GM23248 (cell line): ENCODE results near the gene FSIP1. TPM values are rescaled to one million over a fixed set of nuclear protein-coding genes. Genes with fewer than 3 reads are reported as not detected.
A peak's percentile ranks its signal among the peaks of the same experiment; 100 is the strongest.

ENCODE experiments used
- DNase-seq: peaks from one replicate; pipeline ENCODE4 v3.0.0-alpha.2; 2015
- H2AFZ ChIP-seq: fragments of 200-600 bp; sonication (generic); 2 replicates; pipeline ENCODE4 v1.6.1; 2016; ENCODE audit warnings: antibody characterized with exemption
- H3F3A ChIP-seq: fragments of 200-600 bp; sonication (generic); 2 replicates; pipeline ENCODE4 v1.6.1; 2016; ENCODE audit warnings: mild to moderate bottlenecking, antibody characterized with exemption, mixed run types; ENCODE audit not compliant: insufficient read depth
- H3K27ac ChIP-seq: fragments of 200-600 bp; sonication (generic); 2 replicates; pipeline ENCODE4 v1.5.1; 2016; ENCODE audit warnings: mild to moderate bottlenecking
- H3K27me3 ChIP-seq: fragments of 200-600 bp; sonication (generic); replicated peaks from 2 replicates; pipeline ENCODE4 v1.6.1; 2016; ENCODE audit warnings: mild to moderate bottlenecking; ENCODE audit not compliant: insufficient read depth
- H3K36me3 ChIP-seq: fragments of 200-600 bp; sonication (generic); 2 replicates; pipeline ENCODE4 v1.6.1; 2016; ENCODE audit warnings: low read depth, mild to moderate bottlenecking
- H3K4me1 ChIP-seq: fragments of 200-600 bp; sonication (generic); 2 replicates; pipeline ENCODE4 v1.6.1; 2016; ENCODE audit warnings: mild to moderate bottlenecking; ENCODE audit not compliant: insufficient read depth
- H3K4me2 ChIP-seq: fragments of 200-600 bp; sonication (generic); one replicate; pipeline ENCODE4 v1.6.1; 2016; ENCODE audit warnings: mild to moderate bottlenecking; ENCODE audit not compliant: unreplicated experiment
- H3K4me3 ChIP-seq: fragments of 200-600 bp; sonication (generic); 2 replicates; pipeline ENCODE4 v1.5.1; 2016; ENCODE audit warnings: mild to moderate bottlenecking
- H3K79me2 ChIP-seq: fragments of 200-600 bp; sonication (generic); 2 replicates; pipeline ENCODE4 v1.6.1; 2016; ENCODE audit warnings: mild to moderate bottlenecking; ENCODE audit not compliant: insufficient read depth
- H3K9ac ChIP-seq: fragments of 200-600 bp; sonication (generic); 2 replicates; pipeline ENCODE4 v1.6.1; 2016; ENCODE audit warnings: mild to moderate bottlenecking
- H3K9me2 ChIP-seq: fragments of 200-600 bp; sonication (generic); 2 replicates; pipeline ENCODE4 v1.6.1; 2016; ENCODE audit warnings: mixed run types, mild to moderate bottlenecking, moderate library complexity; ENCODE audit not compliant: insufficient read depth
- H3K9me3 ChIP-seq: fragments of 200-600 bp; sonication (generic); one replicate; pipeline ENCODE4 v1.6.1; 2017; ENCODE audit warnings: low read depth
- H4K20me1 ChIP-seq: fragments of 200-600 bp; sonication (generic); 2 replicates; pipeline ENCODE4 v1.6.0; 2016; ENCODE audit not compliant: insufficient read depth
- EZH2 ChIP-seq: fragments of 200-600 bp; sonication (generic); IDR thresholded peaks from 2 replicates; pipeline ENCODE4 v1.6.1; 2018; ENCODE audit warnings: antibody characterized with exemption, mild to moderate bottlenecking; ENCODE audit not compliant: insufficient read depth, poor library complexity, severe bottlenecking
- EZH2phosphoT487 ChIP-seq: fragments of 200-600 bp; sonication (generic); IDR thresholded peaks from 2 replicates; pipeline ENCODE4 v1.6.1; 2018; ENCODE audit warnings: antibody characterized with exemption, moderate library complexity, mild to moderate bottlenecking, low read depth; ENCODE audit not compliant: insufficient read depth
- WGBS, 2 experiments: methylation state at CpG; one replicate each; pipeline ENCODE4 v1.1.6; 2015 to 2017; ENCODE audit warnings: low lambda C conversion rate in 2 of 2, low coverage in 1 of 2; ENCODE audit errors: missing lambda C conversion rate in 2 of 2; 5-methylcytosine and 5-hydroxymethylcytosine counted together
- in situ Hi-C: fragments of 300-500 bp; cut with MboI; formaldehyde crosslinking; loops from 2 replicates; pipeline ENCODE4 v1.15.0; 2020
- polyA plus RNA-seq: library from polyadenylated mRNA; unstranded; fragments of >200 nt; fragmentation: Nextera tagmentation; extraction: Ambion mirVana; gene quantifications from 2 replicates; pipeline ENCODE4 v1.2.1, GENCODE V29; 2016
- total RNA-seq: library from RNA; depleted of rRNA; stranded (reverse); fragments of >200 nt; shearing (Covaris generic); gene quantifications from 2 replicates; pipeline ENCODE4 v1.2.3, GENCODE V29; 2014

The FSIP1 gene
- total and polyA plus RNA-seq, 2 experiments from 2014 or later, result 2.4 TPM

DNA sequence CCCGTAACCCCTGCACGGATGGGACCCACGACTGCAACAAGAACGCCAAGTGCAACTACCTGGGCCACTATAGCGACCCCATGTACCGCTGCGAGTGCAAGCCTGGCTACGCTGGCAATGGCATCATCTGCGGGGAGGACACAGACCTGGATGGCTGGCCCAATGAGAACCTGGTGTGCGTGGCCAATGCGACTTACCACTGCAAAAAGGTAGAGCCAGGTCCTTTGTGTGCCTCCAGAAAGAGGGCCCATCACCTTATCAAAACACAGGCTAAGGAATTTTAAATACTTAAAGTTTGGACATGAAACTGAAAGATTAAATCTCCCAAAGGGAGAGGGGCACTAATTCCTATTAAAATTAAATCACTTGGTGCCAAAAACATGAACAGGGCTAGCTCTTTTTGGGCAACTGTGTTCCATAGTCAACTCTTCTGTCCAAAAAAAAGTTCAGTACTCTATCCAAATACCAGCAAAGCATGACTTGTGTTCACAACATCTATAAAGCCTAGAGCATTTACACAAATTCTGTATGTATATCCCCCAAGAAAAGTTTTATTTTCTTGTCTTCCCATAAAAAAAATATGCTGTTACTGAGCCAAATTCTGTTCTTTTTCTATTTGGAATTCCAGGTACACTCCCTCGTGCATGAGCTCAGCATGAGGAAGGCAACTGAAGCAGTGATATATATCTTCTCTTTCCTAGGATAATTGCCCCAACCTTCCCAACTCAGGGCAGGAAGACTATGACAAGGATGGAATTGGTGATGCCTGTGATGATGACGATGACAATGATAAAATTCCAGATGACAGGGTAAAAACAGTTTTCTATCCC is 192.6 kb downstream of the FSIP1 start:
- TF ChIP-seq EZH2phosphoT487 (no peak; the same call in 1 of the 2 replicates), EZH2 (no peak)
- peak; percentile 33 for DNase-seq
- peaks cover 100% of the 10 kb centered on the region for H3F3A ChIP-seq
- H3K27ac ChIP-seq, result peak overlapping the region; percentile 95
- H3K9ac ChIP-seq, result peak overlapping the region; percentile 89
- no peaks in the 10 kb centered on the region for H3K9me3 ChIP-seq
- 89 to 90% methylated on average over 13 of the region's 13 CpGs for WGBS, 2 experiments
- H3K36me3 ChIP-seq, result peaks cover 98% of the 10 kb centered on the region
- H3K4me3 ChIP-seq, result peak overlapping the region; percentile 74
- no peaks in the 10 kb centered on the region for H3K27me3 ChIP-seq
- in situ Hi-C loops, result no loop called here
- peaks cover 85% of the 10 kb centered on the region; the same call in 1 of the 2 replicates for H4K20me1 ChIP-seq
- H3K9me2 ChIP-seq, result no peaks in the 10 kb centered on the region
- no peak overlapping the region for H2AFZ ChIP-seq
- no peaks in the 10 kb centered on the region; the same call in 1 of the 2 replicates for H3K4me1 ChIP-seq
- H3K79me2 ChIP-seq, result no peaks in the 10 kb centered on the region
- H3K4me2 ChIP-seq, result peak overlapping the region; percentile 75

DNA sequence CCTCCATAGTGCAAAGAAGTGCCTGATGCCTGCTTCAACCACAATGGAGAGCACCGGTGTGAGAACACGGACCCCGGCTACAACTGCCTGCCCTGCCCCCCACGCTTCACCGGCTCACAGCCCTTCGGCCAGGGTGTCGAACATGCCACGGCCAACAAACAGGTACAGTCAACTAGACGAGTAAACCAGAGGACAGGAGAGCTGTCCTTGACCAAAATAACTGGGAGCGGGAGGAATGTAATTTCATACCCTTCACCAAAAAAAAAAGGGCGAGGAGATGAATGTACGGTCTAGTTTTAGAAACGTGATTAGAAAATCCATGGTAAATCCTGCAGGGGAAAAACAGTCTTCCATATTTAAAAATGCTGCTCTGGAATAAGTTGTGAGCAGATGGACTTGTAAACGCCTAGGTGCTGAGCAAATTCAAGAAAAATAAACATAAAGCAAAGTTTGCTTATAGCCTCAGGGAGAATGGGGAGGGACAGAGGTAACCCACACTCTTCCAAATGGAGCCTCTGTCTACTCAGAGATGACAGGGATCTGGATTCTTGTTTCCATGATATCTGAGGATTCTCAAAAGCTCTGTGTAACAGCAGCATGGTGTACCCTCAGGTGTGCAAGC is 193.3 kb downstream of the FSIP1 start:
- TF ChIP-seq EZH2phosphoT487 (no peak), EZH2 (no peak)
- H3K9me3 ChIP-seq, result no peaks in the 10 kb centered on the region
- DNase-seq, result peak; percentile 39
- 77 to 83% methylated on average over 14 of the region's 14 CpGs for WGBS, 2 experiments
- in situ Hi-C loops, result no loop called here
- no peaks in the 10 kb centered on the region for H3K79me2 ChIP-seq
- H4K20me1 ChIP-seq, result peaks cover 86% of the 10 kb centered on the region; the same call in 1 of the 2 replicates
- no peak overlapping the region for H2AFZ ChIP-seq
- peak overlapping the region; percentile 95 for H3K27ac ChIP-seq
- H3K4me3 ChIP-seq, result peak overlapping the region; percentile 74
- peaks cover 98% of the 10 kb centered on the region for H3K36me3 ChIP-seq
- H3K9ac ChIP-seq, result peak overlapping the region; percentile 89
- H3K27me3 ChIP-seq, result no peaks in the 10 kb centered on the region
- H3K9me2 ChIP-seq, result no peaks in the 10 kb centered on the region
- peak overlapping the region; percentile 75 for H3K4me2 ChIP-seq
- peaks cover 100% of the 10 kb centered on the region for H3F3A ChIP-seq
- H3K4me1 ChIP-seq, result no peaks in the 10 kb centered on the region; the same call in 1 of the 2 replicates

DNA sequence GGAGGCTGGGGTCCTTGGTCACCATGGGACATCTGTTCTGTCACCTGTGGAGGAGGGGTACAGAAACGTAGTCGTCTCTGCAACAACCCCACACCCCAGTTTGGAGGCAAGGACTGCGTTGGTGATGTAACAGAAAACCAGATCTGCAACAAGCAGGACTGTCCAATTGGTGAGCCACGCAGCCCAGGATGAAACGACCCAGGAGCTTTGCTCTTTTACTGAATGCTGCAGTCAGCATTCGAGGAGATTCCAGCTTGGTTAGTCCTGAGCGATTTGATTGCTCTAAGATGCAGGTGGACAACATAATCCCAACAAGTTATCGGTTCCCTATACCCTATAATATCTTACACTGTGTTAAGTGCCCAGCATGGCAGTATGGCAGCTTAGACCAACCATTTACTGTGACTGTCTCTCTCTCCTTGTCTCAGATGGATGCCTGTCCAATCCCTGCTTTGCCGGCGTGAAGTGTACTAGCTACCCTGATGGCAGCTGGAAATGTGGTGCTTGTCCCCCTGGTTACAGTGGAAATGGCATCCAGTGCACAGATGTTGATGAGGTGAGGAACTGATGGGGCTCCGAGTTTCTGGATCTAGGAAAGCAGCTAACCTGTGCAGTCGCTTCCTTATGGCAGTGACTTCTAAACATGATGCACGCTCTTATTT is 194.0 kb downstream of the FSIP1 start:
- Histone ChIP-seq H2AFZ (no peak overlapping the region), H3K27ac (peak overlapping the region; percentile 95), H3K27me3 (no peaks in the 10 kb centered on the region), H3K4me3 (peak overlapping the region; percentile 74), H3K36me3 (peaks cover 98% of the 10 kb centered on the region), H3F3A (peaks cover 100% of the 10 kb centered on the region), H3K9me2 (no peaks in the 10 kb centered on the region), H3K9me3 (no peaks in the 10 kb centered on the region), H3K9ac (peak overlapping the region; percentile 89), H3K79me2 (no peaks in the 10 kb centered on the region), H3K4me2 (peak overlapping the region; percentile 75), H4K20me1 (peaks cover 80% of the 10 kb centered on the region; the same call in 1 of the 2 replicates), H3K4me1 (no peaks in the 10 kb centered on the region; the same call in 1 of the 2 replicates)
- no peak for TF ChIP-seq EZH2
- 84 to 85% methylated on average over 13 of the region's 13 CpGs for WGBS, 2 experiments
- in situ Hi-C loops, result no loop called here
- peak; percentile 43 for DNase-seq
